HG03558 (cell line): ENCODE measurements around the gene SDF2.
"Not testable (repeated sequence)": the region's sequence is repeated elsewhere in the genome, so short reads cannot be mapped to it uniquely, and the experiment has no call there.

Experiments
- ATAC-seq: cut with Tn5 transposase; IDR thresholded peaks from one replicate; pipeline ENCODE4 v1.9.1; 2021; ENCODE audit warnings: moderate number of reproducible peaks; ENCODE audit not compliant: unreplicated experiment; ENCODE audit errors: extremely low read depth

SDF2 gene

DNA sequence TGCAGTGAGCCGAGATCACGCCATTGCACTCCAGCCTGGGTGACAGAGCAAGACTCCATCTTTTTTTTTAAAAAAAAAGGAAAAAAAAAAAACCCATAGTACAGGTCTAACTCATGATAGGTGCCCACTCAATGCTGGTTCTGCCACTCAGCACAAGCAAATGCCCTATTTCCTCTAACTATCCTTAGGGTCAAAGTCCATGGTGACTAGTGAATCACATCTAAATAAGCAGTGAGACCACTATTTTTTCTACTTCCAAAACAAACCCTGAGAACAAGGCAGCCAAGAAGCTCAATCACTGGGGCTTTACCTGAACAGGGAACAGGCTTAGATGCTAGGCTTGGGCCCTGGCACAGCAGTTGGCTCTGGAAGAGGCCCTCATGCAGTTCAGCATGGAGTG lies 20.1 kb downstream of the SDF2 start:
- no peak for ATAC-seq

DNA sequence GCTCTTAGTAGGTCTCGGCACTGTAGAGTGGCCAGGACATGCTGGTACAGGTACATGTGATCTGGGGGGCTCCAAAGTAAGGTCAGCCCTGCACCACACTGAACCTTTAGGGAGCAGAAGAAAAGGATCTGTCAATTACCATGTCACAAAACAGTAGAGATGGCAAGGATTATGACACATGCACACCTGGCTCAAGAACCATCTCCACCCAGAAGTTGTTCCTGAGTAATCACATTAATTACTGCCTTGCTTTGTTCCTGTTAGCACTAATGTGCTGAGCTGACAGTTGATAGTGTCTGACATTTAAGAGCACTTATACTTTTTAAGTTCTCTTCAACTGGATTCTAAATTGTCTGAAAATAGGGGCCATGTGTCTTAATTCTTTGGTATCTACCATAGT lies 26.2 kb downstream of the SDF2 start:
- no peak for ATAC-seq

DNA sequence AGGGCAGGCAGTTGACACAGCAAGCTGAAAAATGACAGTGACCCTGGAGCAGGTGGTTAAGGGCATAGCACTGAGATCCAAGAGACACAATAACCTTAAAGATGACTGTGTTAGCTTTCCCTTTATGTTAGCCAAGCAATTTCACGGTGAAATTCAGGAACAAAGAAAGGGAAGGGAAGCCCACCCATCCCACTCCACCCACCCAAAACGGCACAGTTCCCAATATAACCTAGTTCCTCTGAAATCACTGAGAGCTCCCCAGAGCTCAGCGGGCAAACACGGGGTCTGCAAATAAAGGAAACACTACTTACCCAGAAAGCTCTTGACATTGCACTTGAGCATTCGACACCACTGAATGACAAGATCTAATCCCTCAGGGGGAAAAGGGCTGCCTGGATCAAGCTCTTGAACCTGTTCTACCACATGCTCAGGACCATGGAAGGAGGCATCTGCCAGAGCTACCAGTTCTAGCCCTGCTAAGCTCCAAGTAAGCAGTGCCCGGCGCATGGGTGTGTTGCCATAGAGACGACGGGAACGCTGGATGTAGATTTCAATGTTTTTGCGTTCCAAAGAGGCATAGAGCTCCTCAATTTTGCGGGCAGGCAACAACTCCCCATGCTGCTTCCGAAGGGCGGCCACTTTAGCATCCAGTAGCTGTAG lies 27.4 kb downstream of the SDF2 start:
- ATAC-seq: no peak

DNA sequence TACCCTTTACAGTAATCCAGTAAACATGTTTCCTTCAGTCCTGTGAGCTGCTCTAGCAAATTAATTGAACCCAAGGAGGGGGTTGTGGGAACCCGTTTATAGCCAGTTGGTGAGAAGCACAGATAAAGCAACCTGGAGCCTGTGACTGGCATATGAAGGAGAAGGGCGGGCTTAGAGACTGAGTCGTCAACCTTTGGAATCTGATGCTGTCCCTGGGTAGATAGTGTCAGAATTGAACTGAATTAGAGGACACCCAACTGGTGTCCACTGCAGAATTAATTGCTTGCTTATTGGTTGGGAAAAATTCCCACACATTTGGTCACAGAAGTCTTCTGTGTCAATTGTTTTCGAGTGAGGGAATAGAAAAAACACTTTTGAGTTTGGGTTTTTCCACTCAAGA lies 34.9 kb downstream of the SDF2 start:
- ATAC-seq: no peak

DNA sequence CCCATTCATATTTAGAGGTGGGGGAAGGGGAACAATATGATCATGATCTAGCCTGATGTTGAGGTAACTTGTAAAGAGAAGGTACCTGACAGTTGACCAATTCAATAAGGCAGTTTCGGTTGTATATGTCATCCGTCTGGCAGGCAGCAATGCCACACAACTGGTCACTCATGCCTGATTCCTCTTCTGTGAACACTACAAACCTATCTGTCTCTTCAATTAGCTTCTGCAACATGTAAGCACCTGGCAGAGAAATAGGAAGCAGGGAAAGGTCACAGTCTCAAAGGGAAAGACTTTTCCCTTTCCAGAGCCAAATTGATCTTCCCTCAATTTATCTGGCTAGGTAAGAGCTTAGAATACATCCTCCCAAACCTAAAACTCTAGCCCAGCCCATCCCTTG lies 37.6 kb downstream of the SDF2 start:
- ATAC-seq: no peak

DNA sequence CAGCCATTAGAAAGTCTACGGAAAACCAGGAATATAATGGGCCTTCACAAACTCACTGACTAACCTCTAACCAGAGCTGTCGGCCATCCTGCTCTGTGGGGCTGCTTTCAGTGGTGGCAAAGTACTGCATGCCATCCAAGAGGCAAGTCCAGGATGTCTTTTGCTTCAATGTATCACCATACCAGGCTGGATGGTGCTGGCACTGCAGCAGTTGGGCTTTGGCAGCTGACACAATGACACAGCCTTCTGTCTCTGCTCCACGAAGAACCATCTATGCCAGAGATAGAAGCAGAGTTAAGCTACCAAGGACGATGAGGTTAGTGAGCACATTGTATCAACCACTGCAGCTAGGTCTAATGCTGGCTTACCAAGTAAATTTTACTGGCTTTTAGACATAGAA lies 38.0 kb downstream of the SDF2 start:
- no peak for ATAC-seq

DNA sequence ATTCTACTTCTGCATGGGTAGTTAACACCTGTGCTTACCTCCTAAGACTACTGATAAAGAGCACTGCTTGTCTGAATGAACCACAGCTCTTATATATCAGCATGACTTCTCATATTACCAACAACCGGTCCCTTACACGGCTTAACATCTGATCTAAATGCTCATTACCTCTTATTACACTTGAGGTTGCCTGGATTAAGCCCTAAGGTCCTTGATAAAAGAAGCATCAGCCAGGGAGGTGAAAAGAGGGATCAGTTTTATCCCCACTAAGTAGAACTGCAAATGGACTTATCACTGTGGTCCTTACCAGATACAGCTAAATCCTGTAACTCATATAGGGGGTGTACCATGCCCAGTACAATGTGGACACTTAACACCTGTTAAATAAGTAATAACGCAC lies 39.5 kb downstream of the SDF2 start:
- ATAC-seq: no peak

DNA sequence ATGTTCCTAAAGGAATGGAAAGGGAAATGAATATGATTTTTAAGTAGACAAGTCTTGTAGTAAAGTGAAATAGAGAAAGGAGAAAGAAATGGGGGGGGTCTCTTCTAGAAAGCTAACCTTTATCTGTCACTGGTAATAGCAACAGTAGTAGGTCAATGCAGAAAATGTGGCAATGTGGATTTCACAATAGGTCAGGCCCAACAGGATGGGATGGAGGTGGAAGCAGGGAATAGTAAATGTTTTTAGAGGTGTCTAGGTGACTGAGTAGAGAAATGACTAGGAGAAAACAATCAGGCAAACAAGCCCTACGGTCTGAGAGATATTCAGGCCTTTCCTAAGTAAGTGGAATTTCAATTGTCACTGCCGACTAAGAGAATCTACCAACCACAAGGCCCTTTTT lies 41.7 kb downstream of the SDF2 start:
- no peak for ATAC-seq

DNA sequence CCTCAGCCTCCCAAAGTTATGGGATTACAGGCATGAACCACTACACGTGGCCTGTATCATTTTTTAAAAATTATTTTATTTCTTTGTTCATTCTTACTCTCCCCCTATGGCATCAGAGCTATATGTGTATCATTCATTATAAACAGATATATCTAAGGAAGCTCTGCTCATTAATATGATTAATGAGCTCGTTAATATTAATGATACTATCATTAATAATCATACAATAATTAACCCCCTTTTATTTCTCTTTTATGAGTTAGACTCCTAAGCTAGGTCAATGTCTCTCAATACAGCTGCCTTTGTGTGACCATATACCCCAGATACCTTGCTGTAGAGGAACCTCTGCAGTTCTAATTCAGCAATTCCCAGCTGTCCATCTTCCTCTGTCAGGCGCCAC lies 43.2 kb downstream of the SDF2 start:
- ATAC-seq: no peak

DNA sequence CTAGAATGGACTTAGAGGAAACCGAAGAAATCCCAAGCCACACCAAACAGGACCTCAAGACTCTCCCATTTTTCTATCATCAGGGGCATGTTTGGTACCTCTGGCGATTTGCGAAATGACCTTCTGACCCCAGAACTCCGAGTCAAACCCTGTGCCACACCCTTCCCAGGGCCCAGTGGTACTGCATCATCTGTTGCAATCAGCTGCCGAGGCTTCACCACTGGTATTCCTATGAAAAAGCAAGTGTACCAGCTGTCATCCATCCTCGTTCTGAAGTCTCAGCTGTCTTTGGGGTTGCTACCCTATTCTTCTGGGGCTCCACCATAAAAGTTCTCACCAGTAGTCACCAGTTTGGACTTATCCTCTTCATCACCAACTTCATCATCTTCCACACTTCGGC lies 45.4 kb downstream of the SDF2 start:
- no peak for ATAC-seq

DNA sequence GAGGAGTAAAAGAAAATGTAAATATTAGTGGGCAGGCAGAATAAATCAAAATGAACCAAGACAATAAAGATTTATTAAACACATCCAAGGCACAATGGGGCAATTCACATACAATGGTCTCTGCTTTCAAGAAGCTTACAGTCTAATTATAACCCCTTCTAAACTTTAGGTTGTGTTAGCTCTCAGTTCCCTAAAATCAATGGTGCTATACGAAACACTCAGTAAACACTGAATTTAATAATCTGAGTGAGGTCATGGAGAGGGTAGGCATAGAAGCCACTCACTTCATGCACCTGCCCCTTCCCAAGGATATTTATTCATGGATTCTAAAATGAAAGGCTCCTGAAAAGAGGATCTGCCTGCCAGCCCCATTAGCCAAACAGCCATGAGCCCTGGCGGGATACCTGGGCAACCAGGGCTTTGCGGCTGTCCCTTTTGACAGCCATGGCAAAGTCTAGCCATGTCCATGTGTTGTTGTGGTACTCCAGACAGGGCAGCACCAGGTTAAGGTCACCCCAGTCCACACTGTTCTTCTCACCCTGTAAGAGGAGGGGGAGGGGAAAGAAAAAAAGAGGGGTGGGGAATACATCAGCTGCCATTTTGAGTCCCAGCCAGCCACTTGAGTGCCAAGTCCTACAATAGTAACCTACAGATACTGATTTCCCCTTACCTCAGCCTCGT lies 46.3 kb downstream of the SDF2 start:
- ATAC-seq: no peak

DNA sequence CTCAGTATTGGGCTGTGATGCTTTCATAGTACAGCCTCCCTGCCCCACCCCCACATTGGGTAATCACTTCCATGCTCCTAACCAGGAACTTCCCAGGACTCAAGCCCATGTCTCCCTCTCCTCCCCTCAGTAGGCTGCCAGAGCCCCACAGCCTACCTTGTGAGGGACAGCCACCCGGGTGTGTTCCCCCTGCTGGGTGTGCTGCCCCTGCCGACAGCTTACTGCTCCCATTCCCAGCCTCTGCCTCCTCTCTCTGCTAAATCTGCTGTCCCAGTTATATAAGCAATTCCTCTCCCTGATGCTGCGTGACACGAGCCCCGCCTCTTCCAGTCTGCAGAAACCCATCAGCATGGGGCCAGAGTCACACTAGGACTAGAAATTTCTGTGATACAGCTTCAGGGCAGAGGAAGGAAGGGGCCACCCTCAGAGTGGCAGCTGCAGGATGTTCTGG lies 47.8 kb downstream of the SDF2 start, which contains the start of gene RSKR:
Gene RSKR, minus strand, starts transcription at position 255 of the 451 bp plus-strand sequence. Its CDS starts 24 bp downstream, at position 231.
- ATAC-seq: no peak

DNA sequence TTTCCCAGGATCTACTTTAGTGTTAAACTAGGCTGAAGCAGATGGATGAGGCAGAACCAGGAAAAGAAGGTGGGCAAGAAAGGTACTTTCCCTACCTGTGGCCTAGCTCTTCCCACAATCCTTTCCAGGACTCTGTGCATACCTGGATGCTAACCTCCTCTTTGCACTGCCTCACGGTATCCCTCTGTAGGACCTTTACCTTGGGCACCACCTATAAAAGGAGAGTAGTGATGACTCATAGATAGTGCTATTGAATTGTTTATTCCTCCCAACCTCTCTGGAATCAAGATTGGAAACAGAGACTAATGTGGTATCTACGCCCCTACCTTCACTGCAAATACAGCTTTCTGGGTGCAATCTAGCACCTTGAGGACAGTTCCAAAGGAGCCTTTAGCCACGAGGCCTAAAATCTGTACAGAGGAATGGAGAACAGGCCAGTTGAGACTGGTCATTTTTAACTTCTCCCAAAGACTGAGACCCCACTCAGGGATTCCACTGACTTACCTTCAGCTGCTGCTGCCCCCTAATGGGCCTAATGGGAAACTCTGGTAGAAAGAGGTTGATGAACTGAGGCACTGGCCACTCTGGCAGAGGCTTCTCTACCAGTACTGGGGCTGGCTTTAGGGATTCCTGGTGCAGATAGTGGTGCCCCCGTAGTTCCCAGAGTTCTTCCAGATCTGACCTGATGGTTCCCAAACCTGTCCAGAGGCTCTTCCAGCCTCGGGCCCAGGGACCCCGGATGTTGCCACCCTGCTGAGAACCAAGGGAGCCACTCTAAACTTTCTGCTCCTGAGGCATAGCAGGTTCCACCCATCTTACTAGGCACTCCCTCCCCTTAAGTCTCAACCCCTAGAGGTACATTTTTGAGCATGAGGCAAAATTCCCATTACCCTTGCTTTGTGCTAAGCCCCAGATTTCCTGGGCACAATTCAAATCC lies 48.5 kb downstream of the SDF2 start:
- ATAC-seq: no peak

DNA sequence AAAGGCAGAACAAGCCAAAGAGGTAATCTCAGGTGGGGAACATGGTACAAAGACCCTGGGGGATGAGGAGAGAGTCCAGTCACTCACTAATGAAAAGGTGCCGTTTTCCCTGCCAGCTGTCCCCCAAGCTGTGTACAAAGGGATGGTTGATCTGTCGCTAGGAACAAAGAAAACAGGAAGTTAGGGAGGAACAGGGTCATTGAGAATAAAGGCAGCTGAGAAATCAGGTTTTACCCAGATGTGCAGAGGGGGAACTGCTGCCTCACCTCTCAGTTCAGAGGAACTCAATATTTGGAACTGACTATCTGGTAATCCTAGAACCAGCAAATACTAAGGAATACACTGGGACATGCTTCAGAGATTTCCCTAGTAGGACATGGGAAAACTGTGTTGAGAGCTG lies 49.2 kb downstream of the SDF2 start:
- no peak for ATAC-seq

DNA sequence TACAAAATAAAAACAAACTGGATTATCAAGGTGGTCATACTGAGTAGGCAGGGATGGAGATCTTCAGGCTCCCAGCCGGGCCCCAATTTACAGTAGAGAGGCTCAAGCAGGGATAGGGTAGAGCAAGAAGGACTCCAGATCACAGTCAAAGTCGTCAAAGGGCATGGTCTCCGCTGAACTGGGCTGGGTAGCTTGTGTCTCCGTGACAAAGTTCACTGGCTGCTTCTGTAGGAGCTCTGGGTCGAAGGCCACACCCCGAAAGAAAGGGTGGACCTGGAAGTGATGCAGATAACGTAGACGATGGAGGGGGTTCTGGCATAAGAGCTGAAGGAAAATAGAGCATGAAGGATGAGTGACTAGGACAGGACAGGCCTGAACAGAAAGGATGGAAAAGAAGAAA lies 51.3 kb downstream of the SDF2 start:
- no peak for ATAC-seq

DNA sequence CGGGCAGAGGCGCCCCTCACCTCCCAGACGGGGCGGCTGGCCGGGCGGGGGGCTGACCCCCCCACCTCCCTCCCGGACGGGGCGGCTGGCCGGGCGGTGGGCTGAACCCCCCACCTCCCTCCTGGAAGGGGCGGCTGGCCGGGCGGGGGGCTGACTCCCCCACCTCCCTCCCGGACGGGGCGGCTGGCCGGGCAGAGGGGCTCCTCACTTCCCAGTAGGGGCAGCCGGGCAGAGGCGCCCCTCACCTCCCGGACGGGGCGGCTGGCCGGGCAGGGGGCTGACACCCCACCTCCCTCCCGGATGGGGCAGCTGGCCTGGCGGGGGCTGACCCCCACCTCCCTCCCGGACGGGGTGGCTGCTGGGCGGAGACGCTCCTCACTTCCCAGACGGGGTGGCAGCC lies 57.7 kb downstream of the SDF2 start:
- not testable (repeated sequence) for ATAC-seq

DNA sequence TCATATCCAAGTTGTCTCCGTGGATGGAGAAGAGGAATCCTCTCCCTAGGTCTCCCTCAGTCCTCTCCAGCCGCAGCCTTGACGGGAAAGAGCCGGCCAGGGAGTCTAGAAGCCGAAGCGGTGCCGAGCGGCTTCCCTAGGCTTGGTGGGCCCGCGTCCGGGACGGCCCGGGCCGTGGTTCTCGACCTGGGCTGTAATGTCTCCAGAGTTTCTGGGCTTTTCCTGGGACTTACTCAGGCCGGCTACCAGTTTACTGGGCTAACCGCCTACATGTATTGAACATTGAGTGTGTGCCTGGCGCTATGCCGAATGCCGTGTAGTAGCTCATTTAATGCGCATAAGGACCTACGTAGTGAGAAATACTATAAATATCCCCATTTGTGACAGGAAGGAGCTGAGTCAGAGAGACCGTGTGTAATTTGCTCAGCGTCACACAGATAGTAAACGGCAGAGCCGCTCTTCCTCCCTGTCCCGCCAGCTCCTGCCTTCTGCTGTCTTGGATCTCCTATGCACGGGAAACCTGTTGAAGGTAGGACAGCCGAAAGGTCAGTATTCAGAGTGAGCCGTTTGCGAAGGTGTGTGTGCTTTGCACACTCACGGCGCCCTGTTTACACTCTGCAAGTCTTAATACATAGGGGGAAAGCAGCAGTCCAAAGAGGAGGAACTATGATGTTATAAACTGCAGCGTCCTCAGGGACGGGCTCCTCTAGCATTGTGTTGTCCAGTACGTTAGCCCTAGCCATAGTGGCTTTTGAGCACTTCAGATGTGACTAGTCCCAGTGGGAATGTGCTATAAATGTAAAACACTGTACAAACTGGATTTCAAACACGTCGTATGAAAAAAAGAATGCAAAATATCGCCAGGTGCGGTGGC lies 62.2 kb downstream of the SDF2 start:
- ATAC-seq: peak; percentile 27

DNA sequence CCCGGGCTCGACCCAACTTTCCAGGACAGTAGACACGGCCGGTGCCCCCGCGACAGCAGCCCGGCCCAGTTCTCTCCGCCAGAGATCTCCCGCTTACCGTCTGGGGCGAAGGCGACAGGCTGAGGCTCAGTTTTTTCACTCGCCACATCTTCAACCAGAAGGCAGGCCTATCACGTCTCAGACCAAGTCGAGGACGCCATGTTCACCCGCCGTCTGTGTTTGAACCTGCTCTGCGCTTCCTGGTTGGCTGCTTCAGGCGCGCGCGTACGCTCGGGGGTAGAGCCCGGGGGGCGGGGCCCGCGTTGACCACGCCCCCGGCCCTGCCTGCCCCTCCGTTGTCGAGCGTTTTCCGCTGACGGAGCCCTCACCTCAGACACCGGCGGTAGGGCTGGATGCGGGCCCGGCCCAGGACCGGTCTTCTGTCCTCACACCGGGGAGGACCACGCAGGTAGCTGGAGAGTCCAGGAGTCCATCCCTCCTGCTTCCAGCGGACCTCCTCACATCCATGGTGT lies 62.9 kb downstream of the SDF2 start, which contains the start of gene SPAG5:
Gene SPAG5, minus strand, starts transcription at position 227 of the 512 bp plus-strand sequence. Its CDS starts 79 bp downstream, at position 148.
- ATAC-seq: peak; percentile 41

DNA sequence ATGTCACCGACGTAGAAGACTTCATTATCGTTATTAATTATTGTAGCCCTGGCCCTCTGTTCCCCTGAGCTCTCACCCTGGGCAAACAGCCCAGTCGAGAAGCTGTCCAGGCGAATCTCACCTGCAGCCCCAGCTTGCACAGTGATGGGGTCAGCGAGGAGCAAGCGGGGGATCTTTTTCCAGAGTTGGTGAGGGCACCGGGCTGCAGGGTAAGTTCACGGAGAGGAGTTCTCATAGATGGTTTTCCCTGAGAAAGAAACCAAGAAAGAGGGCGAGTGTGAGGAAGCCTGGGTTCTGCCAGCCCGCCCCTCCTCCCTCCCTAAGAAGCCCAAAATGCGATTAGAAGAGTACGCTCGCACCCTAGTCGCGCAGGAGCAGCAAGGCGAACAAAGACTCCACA lies 63.3 kb downstream of the SDF2 start:
- ATAC-seq: no peak
